Mesenchymal stem cell (in vitro differentiated cells and primary cell): ENCODE results near the gene MAPK9.

Experiments
- DNase-seq: peaks from one replicate; pipeline ENCODE4 v3.0.0-alpha.2; 2013
- H2AFZ ChIP-seq: one replicate; pipeline ENCODE4 v1.6.1; 2013; ENCODE audit warnings: low read depth, mild to moderate bottlenecking, control low read depth, inconsistent platforms, low read length, moderate library complexity
- H2AK5ac ChIP-seq: 2 replicates; pipeline ENCODE4 v1.6.1; 2013; ENCODE audit warnings: low read length, moderate library complexity, mild to moderate bottlenecking, inconsistent platforms; ENCODE audit not compliant: severe bottlenecking
- H2BK120ac ChIP-seq: one replicate; pipeline ENCODE4 v1.6.1; 2013; ENCODE audit warnings: low read depth, mild to moderate bottlenecking, inconsistent platforms, low read length, moderate library complexity
- H2BK12ac ChIP-seq, 2 experiments: one replicate each; pipeline ENCODE4 v1.6.1; 2013; ENCODE audit warnings: inconsistent platforms in 2 of 2, low read length in 2 of 2, mild to moderate bottlenecking in 2 of 2, moderate library complexity in 2 of 2, control low read depth in 1 of 2
- H2BK15ac ChIP-seq: one replicate; pipeline ENCODE4 v1.6.1; 2013; ENCODE audit warnings: mild to moderate bottlenecking, low read depth, inconsistent platforms; ENCODE audit not compliant: poor library complexity, severe bottlenecking
- H2BK5ac ChIP-seq: 2 replicates; pipeline ENCODE4 v1.6.1; 2013; ENCODE audit warnings: low read depth, mild to moderate bottlenecking, low read length, control low read depth, inconsistent platforms; ENCODE audit not compliant: poor library complexity, severe bottlenecking
- H3K14ac ChIP-seq, 2 experiments: one replicate each; pipeline ENCODE4 v1.6.1; 2013; ENCODE audit warnings: inconsistent platforms in 2 of 2, low read length in 2 of 2, control low read depth in 1 of 2, mild to moderate bottlenecking in 1 of 2, moderate library complexity in 1 of 2
- H3K18ac ChIP-seq, 2 experiments: one replicate each; pipeline ENCODE4 v1.6.1; 2013; ENCODE audit warnings: inconsistent platforms in 2 of 2, low read length in 2 of 2, control low read depth in 1 of 2, low read depth in 1 of 2, mild to moderate bottlenecking in 1 of 2
- H3K23ac ChIP-seq, 2 experiments: one replicate each; pipeline ENCODE4 v1.6.1; 2013; ENCODE audit warnings: inconsistent platforms in 2 of 2, low read length in 2 of 2, mild to moderate bottlenecking in 2 of 2, moderate library complexity in 2 of 2, control low read depth in 1 of 2
- H3K27ac ChIP-seq: 2 replicates; pipeline ENCODE4 v1.5.1; 2013; ENCODE audit warnings: mild to moderate bottlenecking, moderate library complexity, low read length, control low read depth, inconsistent platforms; ENCODE audit not compliant: poor library complexity, severe bottlenecking
- H3K27me3 ChIP-seq, 2 experiments: 2 replicates each; pipeline versions ENCODE4 v1.6.1 to v1.7.0; 2013; ENCODE audit warnings: low read length in 2 of 2, mild to moderate bottlenecking in 2 of 2, moderate library complexity in 2 of 2, control low read depth in 1 of 2, inconsistent platforms in 1 of 2; ENCODE audit not compliant: control insufficient read depth in 1 of 2, insufficient read depth in 1 of 2
- H3K36me3 ChIP-seq, 2 experiments: 2 replicates each; pipeline versions ENCODE4 v1.6.1 to v1.7.0; 2013; ENCODE audit warnings: low read length in 2 of 2, control low read depth in 1 of 2, inconsistent platforms in 1 of 2, low read depth in 1 of 2, mild to moderate bottlenecking in 1 of 2; ENCODE audit not compliant: insufficient read depth in 2 of 2, control insufficient read depth in 1 of 2
- H3K4ac ChIP-seq, 2 experiments: one replicate each; pipeline ENCODE4 v1.6.1; 2013; ENCODE audit warnings: inconsistent platforms in 2 of 2, low read length in 2 of 2, mild to moderate bottlenecking in 2 of 2, moderate library complexity in 2 of 2, control low read depth in 1 of 2, low read depth in 1 of 2
- H3K4me1 ChIP-seq: 2 replicates; pipeline ENCODE4 v1.6.1; 2013; ENCODE audit warnings: low read depth, low read length, control low read depth; ENCODE audit not compliant: control insufficient read depth, insufficient read depth
- H3K4me2 ChIP-seq: 2 replicates; pipeline ENCODE4 v1.6.1; 2013; ENCODE audit warnings: low read length, mild to moderate bottlenecking, inconsistent platforms; ENCODE audit not compliant: poor library complexity, severe bottlenecking
- H3K4me3 ChIP-seq, 2 experiments: 2 replicates each; pipeline versions ENCODE4 v1.5.1 to v1.7.0; 2013; ENCODE audit warnings: low read length in 2 of 2, mild to moderate bottlenecking in 2 of 2, control low read depth in 1 of 2, low read depth in 1 of 2; ENCODE audit not compliant: insufficient read depth in 1 of 2
- H3K79me1 ChIP-seq: replicated peaks from 2 replicates; pipeline ENCODE4 v1.6.1; 2013; ENCODE audit warnings: mild to moderate bottlenecking, control low read depth, low read length, inconsistent platforms; ENCODE audit not compliant: poor library complexity, severe bottlenecking
- H3K9ac ChIP-seq: 2 replicates; pipeline ENCODE4 v1.7.0; 2013; ENCODE audit warnings: mild to moderate bottlenecking, low read length, moderate library complexity
- H3K9me3 ChIP-seq: 2 replicates; pipeline ENCODE4 v1.7.0; 2013; ENCODE audit warnings: mild to moderate bottlenecking, low read length; ENCODE audit not compliant: control insufficient read depth
- H4K8ac ChIP-seq: one replicate; pipeline ENCODE4 v1.6.1; 2013; ENCODE audit warnings: inconsistent platforms, mild to moderate bottlenecking, low read length, moderate library complexity
- H4K91ac ChIP-seq: one replicate; pipeline ENCODE4 v1.6.1; 2013; ENCODE audit warnings: mild to moderate bottlenecking, low read length, inconsistent platforms
- WGBS: methylation state at CpG from one replicate; pipeline ENCODE4 v1.1.7; 2013; ENCODE audit warnings: mixed read lengths; 5-methylcytosine and 5-hydroxymethylcytosine counted together

The MAPK9 gene

DNA sequence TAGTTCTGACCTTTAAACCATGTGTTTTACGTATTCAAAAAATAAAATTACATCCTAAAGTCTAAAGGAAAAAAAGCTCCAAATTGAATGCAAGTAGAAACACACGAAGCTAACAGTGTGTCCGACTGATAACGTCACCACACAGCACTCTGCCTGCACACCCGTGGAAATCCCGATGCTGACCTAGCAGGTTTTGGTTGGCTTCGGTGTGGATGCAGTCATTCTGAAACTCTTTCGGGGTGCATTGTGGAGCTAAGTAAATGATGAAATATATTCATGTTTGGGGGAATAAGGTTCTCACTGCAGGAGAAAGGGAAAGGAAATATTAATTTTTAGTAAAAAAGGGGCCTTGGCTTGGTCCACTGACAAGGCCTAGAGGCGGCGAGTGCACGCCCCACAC is 84.9 kb downstream of the MAPK9 start:
- peaks cover 10% of the 10 kb centered on the region for H3K4me1 ChIP-seq
- no peak overlapping the region for H2BK12ac ChIP-seq
- no peak overlapping the region for H2BK15ac ChIP-seq
- H3K18ac ChIP-seq = no peak overlapping the region
- no peak overlapping the region for H2BK120ac ChIP-seq
- H3K9me3 ChIP-seq = no peaks in the 10 kb centered on the region
- no peak overlapping the region for H3K9ac ChIP-seq
- no peak for DNase-seq
- WGBS = 96% methylated on average over 10 of the region's 11 CpGs
- no peaks in the 10 kb centered on the region for H3K79me1 ChIP-seq
- no peak overlapping the region for H4K91ac ChIP-seq
- H2AK5ac ChIP-seq = no peak overlapping the region
- H4K8ac ChIP-seq = no peak overlapping the region
- H2AFZ ChIP-seq = no peak overlapping the region
- H3K4me2 ChIP-seq = no peak overlapping the region
- H3K23ac ChIP-seq = no peak overlapping the region
- peaks cover 24 to 47% of the 10 kb centered on the region in 2 experiments for H3K27me3 ChIP-seq
- no peaks in the 10 kb centered on the region for H3K36me3 ChIP-seq
- H3K27ac ChIP-seq = no peak overlapping the region
- H3K14ac ChIP-seq = no peak overlapping the region
- no peak overlapping the region for H3K4ac ChIP-seq
- no peak overlapping the region for H2BK5ac ChIP-seq
- H3K4me3 ChIP-seq = no peak overlapping the region

GRCh38 chr5:180205916-180206315 is 86.0 kb downstream of the MAPK9 start:
- H4K8ac ChIP-seq = no peak overlapping the region
- H3K9ac ChIP-seq = no peak overlapping the region
- no peak overlapping the region for H3K4me3 ChIP-seq
- no peak overlapping the region for H3K4me2 ChIP-seq
- H2BK5ac ChIP-seq = no peak overlapping the region
- no peak overlapping the region for H2BK120ac ChIP-seq
- no peak overlapping the region for H2BK15ac ChIP-seq
- no peaks in the 10 kb centered on the region for H3K9me3 ChIP-seq
- H2AK5ac ChIP-seq = no peak overlapping the region
- H3K27me3 ChIP-seq = peaks cover 17 to 42% of the 10 kb centered on the region in 2 experiments
- H2BK12ac ChIP-seq = no peak overlapping the region
- H4K91ac ChIP-seq = no peak overlapping the region
- H3K18ac ChIP-seq = no peak overlapping the region
- no peak overlapping the region for H3K23ac ChIP-seq
- no peak overlapping the region for H2AFZ ChIP-seq
- 90% methylated on average over 1 of the region's 1 CpG for WGBS
- H3K27ac ChIP-seq = no peak overlapping the region
- no peaks in the 10 kb centered on the region for H3K79me1 ChIP-seq
- DNase-seq = no peak
- no peak overlapping the region for H3K4ac ChIP-seq
- no peaks in the 10 kb centered on the region for H3K36me3 ChIP-seq
- H3K14ac ChIP-seq = no peak overlapping the region
- H3K4me1 ChIP-seq = peaks cover 10% of the 10 kb centered on the region

GRCh38 chr5:180204276-180204819 is 87.5 kb downstream of the MAPK9 start:
- Histone ChIP-seq H3K27ac (no peak overlapping the region), H3K36me3 (no peaks in the 10 kb centered on the region), H2AK5ac (no peak overlapping the region), H2BK12ac (no peak overlapping the region), H3K9me3 (no peaks in the 10 kb centered on the region), H3K23ac (no peak overlapping the region), H2BK5ac (no peak overlapping the region), H2BK15ac (no peak overlapping the region), H3K4me1 (peaks cover 8% of the 10 kb centered on the region), H3K4me3 (no peak overlapping the region), H3K9ac (no peak overlapping the region), H2BK120ac (no peak overlapping the region), H3K27me3 (peaks cover 12 to 27% of the 10 kb centered on the region in 2 experiments), H3K14ac (no peak overlapping the region), H4K8ac (no peak overlapping the region), H3K4me2 (no peak overlapping the region), H4K91ac (no peak overlapping the region), H2AFZ (no peak overlapping the region), H3K4ac (no peak overlapping the region), H3K18ac (no peak overlapping the region), H3K79me1 (no peaks in the 10 kb centered on the region)
- WGBS = 64% methylated on average over 1 of the region's 1 CpG
- no peak for DNase-seq

DNA sequence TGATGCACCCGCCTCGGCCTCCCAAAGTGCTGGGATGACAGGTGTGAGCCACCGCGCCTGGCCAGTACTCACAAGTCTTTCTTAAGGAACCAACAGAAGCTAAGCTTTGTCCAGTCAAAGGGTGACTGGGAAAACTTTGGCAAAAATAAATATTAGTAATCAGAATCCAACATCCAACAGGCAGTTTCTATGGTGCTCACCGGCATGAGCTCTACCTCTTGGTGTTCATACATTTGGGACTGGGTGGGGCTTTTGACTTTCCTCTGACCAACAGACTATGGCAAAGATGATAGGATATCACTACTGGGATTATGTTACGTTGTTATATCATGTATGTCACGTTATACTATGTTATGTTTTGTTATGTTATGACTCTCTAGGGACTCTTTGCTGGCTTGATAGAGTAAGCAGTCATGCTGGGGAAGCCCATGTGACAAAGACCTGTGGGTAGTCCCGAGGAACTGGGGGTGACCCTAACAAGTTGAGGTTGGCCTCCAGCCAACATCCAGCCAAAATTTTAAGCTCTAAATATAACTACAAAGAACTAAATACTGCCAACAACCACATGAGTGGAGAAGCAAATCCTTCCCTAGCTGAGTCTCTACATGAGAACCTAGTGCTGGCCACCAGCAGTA is 88.8 kb downstream of the MAPK9 start:
- H3K4me1 ChIP-seq = no peaks in the 10 kb centered on the region
- DNase-seq = no peak
- no peak overlapping the region for H3K9ac ChIP-seq
- H2BK5ac ChIP-seq = no peak overlapping the region
- no peak overlapping the region for H2BK15ac ChIP-seq
- no peak overlapping the region for H3K23ac ChIP-seq
- H3K27ac ChIP-seq = no peak overlapping the region
- no peak overlapping the region for H4K8ac ChIP-seq
- WGBS = 93% methylated on average over 8 of the region's 8 CpGs
- no peaks in the 10 kb centered on the region for H3K79me1 ChIP-seq
- H2BK12ac ChIP-seq = no peak overlapping the region
- no peak overlapping the region for H3K4me2 ChIP-seq
- H3K4me3 ChIP-seq = no peak overlapping the region
- no peak overlapping the region for H3K4ac ChIP-seq
- no peak overlapping the region for H2AK5ac ChIP-seq
- no peak overlapping the region for H3K14ac ChIP-seq
- no peak overlapping the region for H3K18ac ChIP-seq
- H2AFZ ChIP-seq = no peak overlapping the region
- H3K9me3 ChIP-seq = no peaks in the 10 kb centered on the region
- no peak overlapping the region for H2BK120ac ChIP-seq
- peaks cover 6 to 30% of the 10 kb centered on the region in 2 experiments for H3K27me3 ChIP-seq
- no peaks in the 10 kb centered on the region for H3K36me3 ChIP-seq
- H4K91ac ChIP-seq = no peak overlapping the region
